GM20431 (cell line): ENCODE measurements around the gene ASB6.
"Not testable (repeated sequence)": the region's sequence is repeated elsewhere in the genome, so short reads cannot be mapped to it uniquely, and the experiment has no call there.

ENCODE experiments used
- in situ Hi-C: fragments of 300-500 bp; cut with MseI, MboI; formaldehyde crosslinking; loops from one replicate; pipeline ENCODE4 v1.15.0; 2020; ENCODE audit warnings: low sequenced_read_pairs; ENCODE audit not compliant: unreplicated experiment

ASB6 gene

DNA sequence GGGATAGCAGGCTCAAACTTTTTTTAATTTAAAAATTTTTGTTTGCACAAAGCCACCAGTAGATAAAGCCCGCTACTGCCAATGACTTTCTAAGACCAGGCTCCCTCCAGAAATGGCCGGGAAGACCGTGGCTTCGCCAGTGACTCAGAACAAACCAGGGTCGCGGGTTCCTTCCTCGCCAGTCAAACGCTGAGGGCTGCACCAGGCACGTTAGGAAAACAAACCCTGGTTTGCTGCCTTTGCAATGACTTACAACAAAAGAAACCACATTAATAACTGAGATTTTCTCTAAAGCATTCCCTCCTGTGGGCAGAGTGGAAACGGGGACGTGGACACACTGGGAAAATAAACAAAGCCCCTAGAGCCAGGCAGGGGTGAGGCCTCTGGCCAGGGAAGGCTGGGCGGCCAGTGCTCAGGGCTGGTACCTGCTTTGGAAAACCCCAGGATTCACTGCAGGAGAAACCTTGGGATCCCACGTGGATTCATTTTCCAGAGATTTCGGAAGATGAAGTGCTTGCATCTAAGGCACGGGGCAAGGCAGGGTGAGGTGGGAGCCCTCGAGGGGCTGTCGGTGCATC, 27.3 kb upstream of the ASB6 start:
- in situ Hi-C loops, result no loop called here

DNA sequence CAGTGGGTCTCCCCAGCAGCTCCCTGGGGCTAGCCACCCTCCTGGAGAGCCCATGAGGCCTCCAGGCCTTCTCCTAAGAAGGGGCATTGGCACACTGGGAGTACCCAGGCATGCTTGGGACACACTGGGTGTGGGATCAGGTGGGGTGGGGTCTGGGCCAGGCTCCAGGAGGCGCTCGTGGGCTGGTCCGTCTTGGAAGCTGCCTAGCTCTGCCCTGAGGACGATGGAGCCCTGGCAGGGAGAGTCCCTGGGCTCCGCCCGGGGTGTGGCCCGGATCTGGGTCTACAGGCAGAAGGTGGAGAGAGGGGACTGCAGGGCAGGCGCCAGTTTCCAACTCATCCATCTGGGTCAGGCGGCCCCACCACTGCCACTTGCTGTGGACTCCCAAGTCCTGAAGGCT, 25.9 kb upstream of the ASB6 start:
- in situ Hi-C loops, result no loop called here

DNA sequence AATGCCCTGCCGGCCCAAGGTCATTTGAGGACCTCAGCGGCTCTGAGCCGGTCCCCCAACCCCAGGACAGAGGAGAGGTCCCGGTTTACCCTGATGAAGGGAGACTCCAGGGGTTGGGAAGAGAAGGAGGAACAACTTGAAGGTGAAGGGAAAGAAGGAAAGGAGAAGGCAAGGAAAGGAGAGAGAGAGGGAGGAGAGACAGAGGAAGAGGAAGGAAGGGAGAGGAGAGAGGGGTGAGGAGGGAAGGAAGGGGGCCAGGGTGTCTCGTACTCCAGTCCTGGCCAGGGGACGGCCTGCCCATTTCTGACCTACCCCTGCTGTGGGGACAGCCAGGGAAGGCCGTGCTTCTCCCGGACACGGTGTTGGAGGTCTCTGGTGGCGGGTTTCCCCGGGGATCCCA, 25.4 kb upstream of the ASB6 start:
- in situ Hi-C loops, result no loop called here

DNA sequence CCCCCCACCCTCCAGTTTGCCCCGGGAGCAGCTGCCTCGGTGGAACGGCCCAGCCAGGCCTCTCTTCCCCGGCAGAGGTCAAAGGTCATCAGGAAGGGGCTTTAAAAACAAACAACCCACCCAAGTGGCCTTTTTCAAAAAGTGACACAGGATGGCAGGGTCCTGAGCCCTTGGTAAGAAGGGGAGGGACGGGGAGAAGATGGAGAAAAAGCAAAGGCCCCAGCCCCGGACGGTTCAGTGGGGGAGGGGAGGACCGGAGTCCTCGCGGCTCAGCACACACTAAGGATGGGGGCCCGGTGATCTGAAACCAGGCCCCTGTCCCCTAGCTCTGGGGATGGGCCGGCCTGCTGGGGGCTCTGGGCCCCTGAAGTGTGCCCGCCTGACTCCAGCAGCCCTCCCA, 24.6 kb upstream of the ASB6 start:
- in situ Hi-C loops, result no loop called here

DNA sequence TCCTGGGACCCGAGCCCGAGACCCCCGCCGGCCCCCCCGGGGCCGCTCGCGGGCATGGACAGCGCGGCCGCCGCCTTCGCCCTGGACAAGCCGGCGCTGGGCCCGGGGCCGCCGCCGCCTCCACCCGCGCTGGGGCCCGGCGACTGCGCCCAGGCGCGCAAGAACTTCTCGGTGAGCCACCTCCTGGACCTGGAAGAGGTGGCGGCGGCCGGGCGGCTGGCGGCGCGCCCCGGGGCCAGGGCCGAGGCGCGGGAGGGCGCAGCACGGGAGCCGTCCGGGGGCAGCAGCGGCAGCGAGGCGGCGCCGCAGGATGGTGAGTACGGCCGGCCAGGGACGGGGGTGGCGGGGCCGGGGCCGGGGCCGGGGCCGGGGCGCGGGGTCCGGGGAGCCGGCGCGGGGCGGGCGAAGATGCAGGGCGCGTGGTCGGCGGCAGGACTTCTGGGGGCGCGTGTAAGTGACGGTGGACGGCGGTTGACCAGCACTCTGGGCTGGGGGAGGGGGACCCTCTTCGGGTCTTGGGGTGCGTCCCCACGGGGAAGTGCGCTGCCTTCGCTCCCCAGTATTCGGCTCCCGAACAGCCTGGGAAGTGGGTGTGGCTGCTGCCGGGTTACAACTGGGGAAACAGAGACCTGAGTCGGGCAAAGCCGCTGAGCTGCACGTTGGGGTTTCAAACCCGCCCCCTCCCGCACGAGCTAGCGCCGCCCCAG, 24.0 kb upstream of the ASB6 start:
- in situ Hi-C loops, result no loop called here

DNA sequence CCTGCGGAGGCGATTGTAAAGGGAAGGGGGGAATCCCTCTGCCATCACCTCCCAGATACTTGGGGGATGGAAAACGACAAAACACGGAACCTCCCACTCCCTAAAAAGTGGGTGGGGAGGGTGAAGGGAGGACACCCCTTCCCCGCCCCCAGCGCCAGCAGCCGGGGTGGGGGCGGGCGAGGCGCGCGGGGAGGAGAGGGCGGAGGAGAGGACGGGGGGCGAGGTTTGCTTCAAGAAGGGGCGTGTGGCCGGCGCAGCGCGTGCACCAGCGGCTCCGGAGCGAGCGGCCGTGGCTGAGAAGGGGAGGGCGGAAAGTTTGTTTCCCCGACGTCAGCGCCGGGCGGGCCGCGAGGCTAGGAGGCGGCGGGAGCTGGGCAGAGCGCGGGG, 23.4 kb upstream of the ASB6 start, which contains the start of gene PRRX2:
Gene PRRX2, plus strand, starts transcription at position 259 of the 387 bp plus-strand sequence. CDS start 221 bp downstream, outside the sequence.
- in situ Hi-C loops, result no loop called here

DNA sequence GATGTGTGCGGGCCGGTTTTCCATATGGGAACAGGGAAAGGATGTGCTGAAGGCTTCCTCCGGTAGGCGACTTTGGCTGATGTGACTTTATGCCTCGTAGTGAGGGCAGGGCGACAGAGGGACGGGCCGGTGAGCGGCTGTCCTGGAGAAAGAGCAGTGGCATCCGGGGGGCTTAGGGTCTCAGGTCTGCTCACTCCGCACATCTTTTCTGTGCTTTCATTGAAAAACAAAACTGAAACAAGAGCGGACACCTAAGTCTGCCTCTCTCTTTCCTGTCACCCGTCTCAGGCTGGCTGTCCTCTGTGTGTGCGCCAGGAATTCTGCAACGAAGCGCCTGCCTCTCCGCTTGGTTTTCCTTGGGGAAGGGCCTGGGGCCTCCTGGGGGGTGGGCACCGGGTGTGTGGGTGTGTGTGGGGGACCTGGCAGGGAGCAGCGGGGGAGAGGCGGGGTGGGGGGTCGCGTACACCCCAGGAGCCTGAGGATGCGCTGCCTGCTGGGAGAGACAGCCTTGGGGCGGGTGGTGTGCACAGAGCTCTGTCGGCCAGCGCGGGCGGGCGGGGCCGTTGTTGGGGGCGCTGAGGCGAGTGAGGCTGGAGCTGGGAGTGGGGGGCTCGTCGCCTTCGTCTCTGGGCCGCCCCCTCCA, 22.9 kb upstream of the ASB6 start:
- in situ Hi-C loops, result no loop called here

DNA sequence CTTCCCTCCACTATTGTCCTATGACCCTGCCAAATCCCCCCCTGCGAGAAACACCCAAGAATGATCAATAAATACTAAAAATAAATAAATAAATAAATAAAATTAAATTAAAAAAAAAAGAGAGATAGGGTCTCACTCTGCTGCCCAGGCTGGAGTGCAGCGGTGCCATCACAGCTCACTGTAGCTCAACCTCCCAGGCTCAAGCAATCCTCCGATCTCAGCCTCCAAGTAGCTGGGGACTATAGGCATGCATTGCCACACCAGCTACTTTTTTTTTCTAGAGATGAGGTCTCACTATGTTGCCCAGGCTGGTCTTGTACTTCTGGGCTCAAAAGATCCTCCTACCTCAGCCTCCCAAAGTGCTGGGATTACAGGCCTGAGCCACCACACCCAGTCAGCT, 20.3 kb upstream of the ASB6 start:
- in situ Hi-C loops, result not testable (repeated sequence)

DNA sequence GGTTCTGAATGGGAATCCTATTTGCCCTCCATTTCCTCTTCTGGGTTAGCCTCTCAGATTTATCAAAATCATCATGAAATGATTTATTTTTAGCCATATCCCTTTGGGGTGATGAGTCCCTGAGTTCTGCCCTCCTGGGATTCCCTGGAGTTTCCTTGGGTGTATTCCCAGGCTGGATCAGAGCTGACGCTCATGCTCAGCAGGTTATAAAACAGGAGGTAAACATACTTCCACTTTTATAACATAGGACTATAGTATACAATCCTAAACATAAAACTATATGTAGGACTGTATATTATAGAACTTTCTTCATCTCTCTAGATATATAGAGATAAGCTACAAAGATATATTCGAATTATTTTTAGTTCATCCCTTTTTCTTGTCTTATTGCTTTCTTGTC, 19.1 kb upstream of the ASB6 start:
- in situ Hi-C loops, result no loop called here

DNA sequence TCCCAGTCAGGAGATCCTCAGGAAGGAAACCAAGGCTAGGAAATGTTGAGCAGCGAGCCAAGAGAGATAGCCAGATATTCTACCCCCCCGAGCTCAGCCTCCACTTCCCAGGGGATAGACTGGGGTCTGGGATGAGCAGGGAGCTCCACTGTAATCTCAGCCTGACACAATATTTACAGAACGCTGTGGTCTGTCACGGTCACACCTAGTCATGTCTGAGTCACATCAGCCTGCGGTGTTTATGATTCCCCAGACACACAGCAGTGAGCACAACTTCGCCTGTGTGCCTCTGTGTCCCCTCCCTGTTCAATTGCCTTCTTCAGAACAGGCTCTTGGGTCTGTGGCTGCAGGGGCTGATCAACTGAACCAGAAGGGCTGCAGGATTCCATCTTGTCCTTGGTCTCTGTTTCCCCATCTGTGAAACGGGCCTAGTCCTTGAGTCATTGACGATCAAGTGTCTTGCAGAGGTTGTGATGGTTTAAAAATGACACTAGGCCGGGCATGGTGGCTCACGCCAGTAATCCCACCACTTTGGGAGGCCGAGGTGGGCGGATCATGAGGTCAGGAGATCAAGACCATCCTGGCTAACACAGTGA, 14.9 kb upstream of the ASB6 start:
- in situ Hi-C loops, result no loop called here

DNA sequence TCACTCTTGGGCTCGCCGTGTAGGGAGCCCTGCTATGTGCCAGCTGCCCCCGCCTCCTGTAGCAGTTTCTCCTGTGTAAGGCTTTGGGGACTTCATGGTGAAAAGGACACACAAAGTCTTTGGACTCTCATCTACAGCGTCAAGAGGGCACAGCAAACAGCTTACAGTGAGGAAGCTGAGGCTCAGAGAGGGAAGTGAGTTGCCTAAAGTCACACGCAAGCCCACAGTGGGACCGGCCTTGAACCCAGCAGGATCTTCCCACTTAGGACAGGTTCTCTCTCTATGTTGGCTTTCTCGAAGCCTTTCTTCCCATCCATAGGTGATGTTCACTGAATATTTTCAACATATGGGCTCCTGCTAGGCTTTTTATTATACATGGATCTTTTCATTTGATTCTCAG, 13.7 kb upstream of the ASB6 start:
- in situ Hi-C loops, result no loop called here

DNA sequence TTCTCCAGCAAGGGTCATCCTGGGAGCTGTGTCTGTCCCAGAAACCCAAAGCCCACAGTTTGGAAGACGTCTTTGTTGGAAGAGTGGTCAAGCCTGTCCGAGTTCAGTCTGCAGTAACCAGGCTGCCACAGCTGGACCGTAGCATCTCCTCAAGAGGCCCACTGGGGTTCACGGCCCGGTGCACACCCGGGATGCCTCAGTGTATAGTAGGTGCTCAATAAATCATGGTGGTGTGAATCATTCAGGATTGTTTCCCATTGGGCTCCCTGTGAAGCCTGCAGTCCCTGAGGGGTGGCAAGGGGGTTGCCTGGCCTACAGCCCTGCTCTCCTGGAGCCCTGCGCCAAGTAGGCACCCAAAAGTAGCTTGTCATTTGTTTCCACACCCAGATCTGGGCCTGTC, 13.2 kb upstream of the ASB6 start:
- in situ Hi-C loops, result no loop called here

DNA sequence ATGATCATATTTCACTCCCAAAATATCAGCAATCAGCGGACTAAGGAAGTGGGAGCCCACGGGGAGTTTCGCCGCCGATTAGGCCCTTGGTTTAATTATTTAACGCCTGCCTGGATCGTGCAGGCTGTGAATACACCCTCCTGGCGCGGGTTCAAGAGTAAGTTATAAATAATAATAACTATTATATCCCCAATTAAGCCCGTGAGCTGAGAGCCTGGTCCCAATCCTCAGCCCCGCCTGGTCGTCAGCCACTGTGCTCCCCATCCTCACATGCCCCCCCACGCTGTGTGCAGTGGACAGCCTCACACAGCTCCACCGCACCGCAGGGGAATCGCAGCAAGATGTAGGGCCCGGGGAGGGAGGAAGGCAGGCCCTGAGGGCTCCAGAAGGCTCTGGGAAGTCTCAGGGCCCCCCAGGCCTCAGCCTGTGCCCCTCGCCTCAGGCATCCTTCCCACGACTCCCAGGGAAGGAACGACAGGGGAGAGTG, 12.6 kb upstream of the ASB6 start:
- in situ Hi-C loops, result no loop called here

DNA sequence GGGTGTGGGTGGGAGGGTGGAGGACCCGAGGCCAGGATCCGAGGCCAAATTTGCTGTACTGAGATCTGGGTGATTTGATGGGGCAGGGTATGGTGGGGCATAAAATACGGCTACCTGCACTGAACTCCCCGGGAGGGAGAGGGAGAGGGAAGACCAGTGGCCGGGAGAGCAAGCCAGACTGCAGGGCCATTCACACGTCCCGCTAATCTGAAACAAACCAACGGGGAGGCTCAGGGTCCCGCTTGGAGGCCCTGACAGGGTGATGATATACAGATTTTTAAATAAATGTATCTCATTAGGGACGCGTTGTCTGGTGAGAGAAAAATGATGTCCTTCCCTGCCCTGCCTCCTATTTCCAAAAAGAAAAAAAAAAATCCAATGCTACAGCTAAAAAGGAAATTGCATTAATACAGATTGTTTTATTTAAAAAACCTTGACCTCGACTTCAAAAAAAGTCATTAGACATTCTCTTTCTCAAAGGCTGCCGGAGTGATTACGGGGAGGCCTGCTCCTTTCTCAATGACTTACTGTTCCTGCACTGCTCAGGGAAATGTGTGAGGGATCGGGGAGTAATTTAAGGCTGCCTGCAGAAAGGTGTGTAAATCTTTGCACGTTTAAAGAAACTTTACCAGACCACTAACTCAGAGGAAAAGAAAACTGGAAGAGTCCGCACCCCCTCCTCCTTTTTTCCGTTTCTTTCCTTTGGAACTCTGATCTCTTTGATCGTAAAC, 12.0 kb upstream of the ASB6 start:
- in situ Hi-C loops, result no loop called here

DNA sequence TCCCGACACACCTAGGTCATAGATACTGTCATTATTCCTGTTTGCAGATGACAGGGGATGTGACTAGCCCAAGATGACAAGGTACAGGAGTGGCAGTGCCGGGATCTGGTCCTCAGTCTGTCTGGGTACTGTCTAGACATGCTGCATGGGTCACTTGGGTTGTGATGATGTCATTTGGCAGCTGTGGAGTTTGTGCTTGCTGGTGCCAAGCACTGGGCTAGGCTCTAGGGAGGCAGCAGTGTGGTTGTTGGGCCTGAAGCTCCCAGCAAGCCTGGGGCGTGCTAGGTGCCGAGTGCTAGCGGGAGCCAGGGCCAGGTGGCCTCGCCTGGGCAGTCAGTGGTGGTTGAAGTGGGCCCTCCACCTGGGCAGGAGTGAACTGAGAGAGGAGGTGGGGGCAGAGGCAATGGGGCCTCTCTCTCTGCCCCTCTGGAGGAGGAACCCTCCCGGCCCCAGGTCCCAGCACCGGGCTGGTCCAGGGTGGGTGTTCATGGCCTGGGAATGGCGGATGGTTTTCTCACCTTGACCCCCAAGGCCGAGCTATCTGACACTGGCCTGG, 8.8 kb upstream of the ASB6 start:
- in situ Hi-C loops, result no loop called here

DNA sequence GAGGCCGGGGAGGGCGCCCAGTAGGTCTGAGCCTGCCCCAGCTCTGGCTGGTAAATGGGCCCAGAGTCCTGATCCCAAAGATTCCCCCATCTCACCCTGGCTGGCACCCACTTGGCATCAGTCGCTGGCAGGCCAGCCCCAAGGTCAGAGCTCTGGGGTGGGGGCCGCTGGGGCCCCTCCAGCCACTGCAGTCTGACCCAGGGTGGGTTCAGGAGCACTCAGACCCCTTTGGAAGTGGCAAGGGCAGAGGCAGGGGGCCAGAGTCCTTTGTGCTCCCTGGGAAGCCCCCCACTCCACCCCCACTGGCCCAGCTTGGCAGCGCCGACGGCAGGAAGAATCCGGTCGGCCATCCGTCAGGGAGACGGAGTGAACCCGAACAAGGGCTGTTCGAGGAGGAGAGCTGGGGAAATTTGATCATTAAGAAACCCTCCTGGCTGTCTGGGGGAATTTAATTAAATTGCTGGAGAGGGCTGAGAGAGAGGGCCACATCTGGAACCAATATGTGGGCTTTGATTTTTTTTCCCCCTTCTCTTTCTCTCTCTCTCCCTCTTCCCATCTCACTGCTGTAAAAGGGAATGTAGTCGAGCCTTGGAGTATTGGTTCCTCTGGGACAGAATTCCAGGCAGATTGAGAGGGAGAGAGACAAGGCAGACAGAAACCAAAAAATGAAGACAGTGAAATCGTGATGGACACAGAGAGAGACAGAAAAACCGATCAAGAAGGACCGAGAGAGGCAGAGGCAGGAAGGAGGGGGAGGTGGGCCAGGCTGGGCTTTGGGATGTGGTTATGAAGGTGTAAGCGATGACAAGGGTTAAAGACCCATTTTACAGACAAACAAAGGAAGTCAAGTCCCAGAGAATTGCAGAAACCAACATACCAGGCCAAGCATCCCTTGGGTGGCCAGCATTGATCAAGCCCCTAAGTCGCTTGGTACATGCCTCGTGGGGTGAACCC, 8.1 kb upstream of the ASB6 start:
- in situ Hi-C loops, result loop anchor here (10.0 kb wide), 1 partner anchor 135 kb away; no protein-coding TSS in a partner anchor

DNA sequence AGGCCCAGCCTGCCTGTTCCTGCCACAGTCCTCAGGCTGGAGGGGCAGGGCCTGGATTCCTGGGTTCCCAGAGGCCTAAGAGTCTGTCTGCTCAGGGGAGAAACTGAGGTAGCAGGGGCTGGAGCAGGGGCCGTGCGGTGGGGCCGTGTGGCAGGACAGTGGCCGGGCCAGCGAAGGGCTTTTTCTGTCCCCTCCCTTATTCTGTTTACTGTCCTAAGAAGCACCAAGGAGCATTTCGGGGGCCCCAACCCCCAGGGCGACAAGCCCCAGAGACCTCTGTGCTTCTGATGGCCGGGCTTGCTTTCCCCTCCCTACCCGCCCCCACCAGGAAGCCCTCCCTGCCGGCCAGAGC, 6.8 kb upstream of the ASB6 start:
- in situ Hi-C loops, result loop anchor here (10.0 kb wide), 1 partner anchor 136 kb away; no protein-coding TSS in a partner anchor

DNA sequence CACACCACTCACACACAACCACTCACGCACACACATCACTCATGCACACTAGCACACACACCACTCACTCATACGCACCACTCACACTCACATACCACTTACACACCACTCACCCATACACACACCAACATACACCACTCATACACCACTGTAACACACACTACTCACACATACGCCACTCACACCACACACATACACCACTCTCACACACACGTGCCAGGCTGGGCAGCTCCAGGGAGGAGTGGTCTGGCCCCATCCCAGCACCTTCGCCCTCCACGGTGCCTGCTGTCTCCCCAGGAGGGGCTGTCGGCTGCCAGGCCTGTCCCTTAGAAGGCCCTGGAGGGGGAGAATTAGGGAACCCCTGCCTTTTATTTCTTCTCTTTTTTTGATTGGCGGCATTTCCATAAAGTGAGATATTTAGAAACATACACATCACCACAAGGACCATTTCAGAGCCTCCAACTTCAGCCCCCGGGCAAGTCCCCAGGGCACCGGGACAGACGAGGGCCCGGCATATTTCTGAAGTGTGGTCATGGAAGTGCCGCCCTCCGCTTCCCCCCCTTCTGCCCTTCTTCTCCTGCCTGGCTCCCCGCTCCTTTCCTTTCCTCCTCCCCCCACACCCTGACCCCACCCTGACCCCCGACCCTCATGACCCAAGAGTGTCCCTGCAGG, 6.3 kb upstream of the ASB6 start:
- in situ Hi-C loops, result loop anchor here (10.0 kb wide), 1 partner anchor 137 kb away; no protein-coding TSS in a partner anchor
